Spleen (tissue), 11 donors: ENCODE results near the gene TMEM18. TPM values are rescaled to one million over a fixed set of nuclear protein-coding genes. Genes with fewer than 3 reads are reported as not detected.

Experiments used
- DNase-seq: peaks from one replicate; pipeline ENCODE4 v3.0.0-alpha.2; 2020
- H3K27ac ChIP-seq, 8 donors: fragments of 200-600 bp; sonication (generic) in 7 of 8; 1 replicate in 4 of 8; 2 replicates in 4 of 8; pipeline versions ENCODE4 v1.5.0 to v1.8.0; 2016 to 2021; ENCODE audit warnings: inconsistent platforms in 4 of 8, mild to moderate bottlenecking in 4 of 8, moderate library complexity in 1 of 8
- H3K27me3 ChIP-seq, 7 donors: fragments of 200-600 bp; sonication (generic) in 6 of 7; replicated peaks in 1 of 7; 1 replicate in 4 of 7; 2 replicates in 3 of 7; pipeline versions ENCODE4 v1.5.0 to v1.8.0; 2016 to 2021; ENCODE audit warnings: inconsistent platforms in 3 of 7, mild to moderate bottlenecking in 1 of 7
- H3K36me3 ChIP-seq, 6 donors: fragments of 200-600 bp; sonication (generic) in 5 of 6; 1 replicate in 4 of 6; 2 replicates in 2 of 6; pipeline versions ENCODE4 v1.5.0 to v1.8.0; 2016 to 2021; ENCODE audit warnings: inconsistent platforms in 2 of 6
- H3K4me1 ChIP-seq, 6 donors: fragments of 200-600 bp; sonication (generic) in 5 of 6; 1 replicate in 3 of 6; 2 replicates in 3 of 6; pipeline versions ENCODE4 v1.5.0 to v1.8.0; 2016 to 2021; ENCODE audit warnings: inconsistent platforms in 3 of 6
- H3K4me3 ChIP-seq, 8 donors: fragments of 200-600 bp; sonication (generic) in 7 of 8; 1 replicate in 4 of 8; 2 replicates in 4 of 8; pipeline versions ENCODE4 v1.5.0 to v1.8.0; 2016 to 2021; ENCODE audit warnings: inconsistent platforms in 4 of 8, mild to moderate bottlenecking in 4 of 8, moderate library complexity in 2 of 8
- H3K9me3 ChIP-seq, 8 donors: fragments of 200-600 bp; sonication (generic) in 7 of 8; 1 replicate in 4 of 8; 2 replicates in 4 of 8; pipeline versions ENCODE4 v1.5.0 to v1.8.0; 2016 to 2021; ENCODE audit warnings: inconsistent platforms in 4 of 8
- POLR2A ChIP-seq, 3 donors: fragments of 450-650 bp; IDR thresholded peaks; one replicate each; pipeline ENCODE4 v1.5.1; 2017; ENCODE audit warnings: antibody characterized with exemption in 3 of 3, mild to moderate bottlenecking in 1 of 3
- POLR2AphosphoS5 ChIP-seq, 3 donors: sonication (generic); formaldehyde crosslinking; IDR thresholded peaks; one replicate each; pipeline ENCODE4 v1.5.1; 2017; ENCODE audit warnings: antibody characterized with exemption in 3 of 3
- WGBS, 5 donors: extraction: QIAGEN DNeasy Blood & Tissue Kit in 3 of 5; methylation state at CpG; one replicate each; pipeline versions ENCODE4 v1.1.5 to v1.1.7; 2013 to 2018; 5-methylcytosine and 5-hydroxymethylcytosine counted together
- intact Hi-C: fragments of 100-400 bp; cut with DNase I; formaldehyde crosslinking; loops from one replicate; pipeline ENCODE4 v1.15.0; 2023; ENCODE audit warnings: low total_unique reads
- polyA plus RNA-seq, 3 donors: library from polyadenylated mRNA; stranded (reverse); fragments of 200-250 nt; gene quantifications; one replicate each; pipeline ENCODE4 v1.2.1, GENCODE V29; 2013
- total RNA-seq, 7 donors: library from RNA; depleted of rRNA in 3 of 7; stranded (reverse); fragments of >200 nt in 3 of 7; fragmentation: NEBNext Ultra II Directional in 4 of 7; extraction: Animal tissue kit (Norgen Biotek cat#: 25700) in 4 of 7; gene quantifications; one replicate each; pipeline versions ENCODE4 v1.1.0 to v1.2.1, GENCODE V29; 2016 to 2021
- TF ChIP-seq, protein P1 (sequence below), 11 experiments: fragments of 200-600 bp in 7 of 11; fragments of 450-650 bp in 4 of 11; sonication (generic) in 4 of 11; IDR thresholded peaks in 8 of 11; conservative IDR thresholded peaks in 3 of 11; 1 replicate in 7 of 11; 2 replicates in 4 of 11; pipeline versions ENCODE4 v1.4.0 to v1.8.0; 2016 to 2021; ENCODE audit warnings: antibody characterized with exemption in 11 of 11, inconsistent platforms in 4 of 11, mild to moderate bottlenecking in 1 of 11
- donor health status: healthy with polysubstance abuse.
- donor health status: DM: no; HTN: no; CAD: no; lungs with moderate emphysema.
- donor health status: DM: no; HTN: no; CAD: no.
- donor health status: Bipolar disorder and iron deficiency.
- donor health status: healthy.
- donor health status: DM: no; HTN: no; CAD: no.
- donor health status: DM: yes; HTN: yes; CAD: no.

Gene TMEM18
- total and polyA plus RNA-seq, 10 donors: 20.0 to 29.3 (median 22.6) TPM

DNA sequence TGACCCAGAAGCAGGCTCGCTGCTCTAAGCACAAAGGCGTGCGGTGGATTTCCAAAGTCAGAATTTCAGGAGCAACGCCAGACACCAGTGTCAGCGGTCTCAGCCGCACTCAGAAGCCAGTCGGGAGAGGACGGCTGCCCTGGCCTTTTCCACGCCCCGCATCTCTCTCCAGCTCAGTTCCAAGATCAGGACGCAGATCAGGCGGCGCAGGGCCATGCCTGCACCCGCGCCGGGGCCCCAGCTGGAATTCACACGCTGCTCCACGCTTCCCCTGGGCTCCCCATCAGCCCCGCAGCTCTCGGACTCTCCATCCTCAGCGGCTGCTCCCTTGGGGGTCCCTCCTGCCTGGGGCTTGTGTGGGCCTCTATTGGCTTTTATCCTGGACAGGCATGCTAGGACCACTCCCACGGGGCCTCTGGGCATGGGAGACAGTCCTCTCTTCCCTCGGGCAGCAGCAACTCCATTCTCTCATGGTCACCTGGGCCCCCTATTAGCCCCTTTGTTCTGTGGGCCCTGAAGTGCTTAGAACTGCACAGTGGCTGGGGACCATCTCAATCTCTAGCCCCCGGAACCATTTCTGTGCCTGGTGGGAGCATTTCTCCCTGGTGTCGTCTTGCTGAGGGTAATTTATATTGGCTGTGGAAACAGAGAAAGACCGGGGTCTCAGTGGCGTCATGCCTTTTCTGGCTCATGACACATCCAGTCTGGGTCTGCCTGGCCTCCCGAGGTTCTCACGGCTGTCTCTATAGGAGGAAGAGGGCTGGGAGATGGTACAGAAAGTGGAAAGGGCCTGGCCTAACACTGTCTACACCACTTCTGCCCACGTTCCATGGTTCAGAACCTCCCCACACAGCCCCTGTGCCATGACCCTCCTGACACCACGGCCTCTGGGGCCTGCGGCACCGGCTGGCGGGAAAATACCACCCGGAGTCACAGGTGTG is 14.9 kb upstream of the TMEM18 start:
- 91 to 94% (median 91%) methylated on average over 30 to 35 of the region's 35 CpGs for WGBS, 5 donors
- intact Hi-C loops: no loop called here
- H3K4me1 ChIP-seq: peaks cover 0 to 37% (median 2%) of the 10 kb centered on the region in 6 donors
- H3K27ac ChIP-seq: no peak overlapping the region
- H3K4me3 ChIP-seq: no peak overlapping the region
- no peaks in the 10 kb centered on the region for H3K36me3 ChIP-seq
- no peaks in the 10 kb centered on the region for H3K27me3 ChIP-seq
- H3K9me3 ChIP-seq: no peaks in the 10 kb centered on the region
- DNase-seq: no peak
- no peak for TF ChIP-seq POLR2AphosphoS5 (IDR thresholded peaks at IDR 0.05)

DNA sequence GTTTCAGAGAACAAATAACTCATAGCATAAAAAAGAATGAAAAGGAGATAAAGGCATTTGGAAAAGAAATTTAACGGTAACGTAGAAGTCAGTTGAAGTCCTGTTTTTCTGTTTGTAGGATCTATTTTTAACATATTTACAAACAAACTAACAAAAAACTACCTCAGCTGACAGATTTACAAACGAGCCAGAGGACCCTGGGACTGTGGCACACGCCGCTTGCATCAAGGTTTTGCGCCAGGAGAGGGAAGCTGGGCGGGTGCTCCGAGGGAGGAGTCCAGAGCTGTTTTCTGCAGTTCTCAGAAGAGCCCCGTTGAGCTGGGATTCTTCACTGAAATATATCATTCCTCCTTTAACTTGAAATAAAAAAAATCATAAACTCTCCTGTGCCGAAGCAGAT is 13.6 kb upstream of the TMEM18 start:
- TF ChIP-seq, protein P1, sequence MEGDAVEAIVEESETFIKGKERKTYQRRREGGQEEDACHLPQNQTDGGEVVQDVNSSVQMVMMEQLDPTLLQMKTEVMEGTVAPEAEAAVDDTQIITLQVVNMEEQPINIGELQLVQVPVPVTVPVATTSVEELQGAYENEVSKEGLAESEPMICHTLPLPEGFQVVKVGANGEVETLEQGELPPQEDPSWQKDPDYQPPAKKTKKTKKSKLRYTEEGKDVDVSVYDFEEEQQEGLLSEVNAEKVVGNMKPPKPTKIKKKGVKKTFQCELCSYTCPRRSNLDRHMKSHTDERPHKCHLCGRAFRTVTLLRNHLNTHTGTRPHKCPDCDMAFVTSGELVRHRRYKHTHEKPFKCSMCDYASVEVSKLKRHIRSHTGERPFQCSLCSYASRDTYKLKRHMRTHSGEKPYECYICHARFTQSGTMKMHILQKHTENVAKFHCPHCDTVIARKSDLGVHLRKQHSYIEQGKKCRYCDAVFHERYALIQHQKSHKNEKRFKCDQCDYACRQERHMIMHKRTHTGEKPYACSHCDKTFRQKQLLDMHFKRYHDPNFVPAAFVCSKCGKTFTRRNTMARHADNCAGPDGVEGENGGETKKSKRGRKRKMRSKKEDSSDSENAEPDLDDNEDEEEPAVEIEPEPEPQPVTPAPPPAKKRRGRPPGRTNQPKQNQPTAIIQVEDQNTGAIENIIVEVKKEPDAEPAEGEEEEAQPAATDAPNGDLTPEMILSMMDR (IDR thresholded peaks at IDR 0.05 in 8 of 11, conservative IDR thresholded peaks at IDR 0.05 in 3 of 11): no peak
- TF ChIP-seq POLR2A (IDR thresholded peaks at IDR 0.05) (no peak), POLR2AphosphoS5 (IDR thresholded peaks at IDR 0.05) (no peak)
- H3K9me3 ChIP-seq: peaks cover 0 to 12% (median 8%) of the 10 kb centered on the region in 8 donors
- H3K27ac ChIP-seq: no peak overlapping the region
- no peaks in the 10 kb centered on the region for H3K27me3 ChIP-seq
- WGBS, 5 donors: 81 to 85% (median 84%) methylated on average over 10 of the region's 10 CpGs
- no peak overlapping the region for H3K4me3 ChIP-seq
- H3K36me3 ChIP-seq: no peaks in the 10 kb centered on the region
- H3K4me1 ChIP-seq: peaks cover 0 to 24% (median 0%) of the 10 kb centered on the region in 6 donors
- intact Hi-C loops: no loop called here
- no peak for DNase-seq

DNA sequence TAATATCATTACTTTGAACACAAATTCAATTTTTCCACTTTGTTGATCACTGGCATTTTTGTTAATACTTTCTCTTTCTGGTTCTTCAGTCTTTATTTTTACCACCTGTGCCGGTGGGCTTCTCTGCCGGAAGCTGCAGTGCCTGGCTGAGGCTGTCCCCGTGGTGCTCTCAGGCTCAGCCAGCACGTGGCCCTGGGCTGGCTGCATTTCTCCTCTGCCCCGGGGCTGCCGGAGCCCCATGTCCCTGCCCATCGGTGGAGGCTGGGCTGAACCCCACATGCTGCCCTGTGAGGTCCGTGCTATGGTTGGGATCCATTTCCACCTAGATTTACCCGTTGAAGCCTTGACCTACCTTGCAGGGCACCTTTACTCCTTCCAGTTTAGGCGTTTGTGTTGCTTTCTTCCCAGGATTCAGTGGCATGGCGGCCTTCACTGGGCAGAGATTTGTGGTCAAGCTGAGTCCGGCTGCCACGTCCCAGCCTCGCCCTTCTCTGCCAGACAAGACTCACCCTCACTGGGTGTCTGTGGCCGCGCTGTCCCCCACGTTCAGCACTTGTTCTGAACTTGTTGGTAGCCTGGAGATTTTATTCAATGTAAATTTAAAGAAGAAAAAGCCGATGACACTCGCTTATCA is 12.8 kb upstream of the TMEM18 start:
- TF ChIP-seq POLR2AphosphoS5 (IDR thresholded peaks at IDR 0.05): peak in 2 of 3 donors; percentile 24 to 48
- no peak for TF ChIP-seq POLR2A (IDR thresholded peaks at IDR 0.05)
- Histone ChIP-seq H3K27ac (no peak overlapping the region), H3K9me3 (peaks cover 0 to 20% (median 15%) of the 10 kb centered on the region in 8 donors), H3K4me1 (peaks cover 0 to 17% (median 0%) of the 10 kb centered on the region in 6 donors), H3K27me3 (no peaks in the 10 kb centered on the region), H3K4me3 (no peak overlapping the region), H3K36me3 (no peaks in the 10 kb centered on the region)
- WGBS, 5 donors: 75 to 85% (median 78%) methylated on average over 18 to 19 of the region's 19 CpGs
- intact Hi-C loops: no loop called here
- peak; percentile 76 for DNase-seq

DNA sequence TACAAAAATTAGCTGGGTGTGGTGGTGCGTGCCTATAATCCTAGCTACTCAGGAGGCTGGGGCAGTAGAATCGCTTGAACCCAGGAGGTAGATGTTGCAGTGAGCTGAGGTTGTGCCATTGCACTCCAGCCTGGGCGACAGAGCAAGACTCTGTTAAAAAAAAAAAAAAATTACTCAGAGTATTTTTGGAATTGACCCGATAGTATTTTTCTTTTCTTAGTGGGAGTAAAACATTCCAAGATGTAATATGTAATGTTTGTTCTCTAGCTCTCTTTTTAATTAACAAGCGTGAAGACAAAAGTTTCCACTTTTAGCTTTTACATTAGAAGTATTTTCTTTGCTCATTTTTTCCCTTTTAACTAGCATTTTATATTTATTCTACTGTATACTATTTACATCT is 12.0 kb upstream of the TMEM18 start:
- 71 to 82% (median 78%) methylated on average over 5 of the region's 5 CpGs for WGBS, 5 donors
- Histone ChIP-seq H3K4me3 (no peak overlapping the region), H3K27ac (no peak overlapping the region), H3K27me3 (no peaks in the 10 kb centered on the region), H3K9me3 (peaks cover 0 to 27% (median 21%) of the 10 kb centered on the region in 8 donors), H3K4me1 (peaks cover 0 to 12% (median 0%) of the 10 kb centered on the region in 6 donors), H3K36me3 (no peaks in the 10 kb centered on the region)
- intact Hi-C loops: no loop called here
- TF ChIP-seq POLR2A (IDR thresholded peaks at IDR 0.05) (no peak), POLR2AphosphoS5 (IDR thresholded peaks at IDR 0.05) (no peak)
- TF ChIP-seq, protein P1 (IDR thresholded peaks at IDR 0.05 in 8 of 11, conservative IDR thresholded peaks at IDR 0.05 in 3 of 11): no peak
- DNase-seq: no peak
